HG02884 (cell line): Measurements from ENCODE around the gene CLTC.
"Not testable (repeated sequence)": the region's sequence is repeated elsewhere in the genome, so short reads cannot be mapped to it uniquely, and the experiment has no call there.

Experiments
- ATAC-seq: cut with Tn5 transposase; IDR thresholded peaks from one replicate; pipeline ENCODE4 v1.9.1; 2021; ENCODE audit warnings: mild to moderate bottlenecking, moderate library complexity; ENCODE audit not compliant: unreplicated experiment

CLTC gene

DNA sequence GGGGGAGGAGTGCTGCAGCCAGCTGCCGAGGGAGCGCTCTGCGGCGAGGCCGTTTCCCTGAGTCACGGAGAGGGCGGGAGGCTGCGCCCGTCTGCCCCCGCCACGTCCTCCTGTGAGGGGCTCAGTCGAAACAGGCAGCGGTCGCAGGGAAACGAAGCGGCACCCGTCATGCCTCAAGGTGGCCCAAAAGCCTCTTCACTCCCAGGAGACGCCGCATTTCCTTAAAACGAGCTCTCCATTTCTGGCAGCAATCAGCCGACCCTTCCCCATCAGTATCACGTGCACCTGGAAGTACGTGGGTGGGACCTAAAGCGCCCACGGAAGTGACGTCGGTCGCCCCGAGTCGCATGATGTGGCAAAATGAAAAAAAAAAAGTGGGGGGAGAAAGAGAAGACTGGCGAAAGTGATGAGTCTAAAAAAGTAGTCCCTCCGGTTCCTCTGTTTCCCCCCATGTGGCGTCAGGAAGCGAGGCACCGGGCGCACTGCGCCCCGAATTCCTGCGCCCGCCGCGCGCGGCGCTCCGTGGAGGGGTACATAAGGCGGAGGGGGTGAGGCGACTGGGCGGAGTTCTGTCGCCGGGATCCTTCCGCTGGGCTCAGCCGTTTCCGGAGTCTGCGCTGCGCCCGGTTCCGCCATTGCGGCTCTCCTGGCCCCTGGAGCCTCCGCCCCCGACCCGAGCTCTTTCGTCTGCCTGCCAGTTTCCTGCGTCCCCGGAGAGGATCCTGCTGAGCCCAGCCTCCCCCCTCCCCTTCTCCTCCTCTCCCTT is at the start of gene CLTC:
TSS of gene CLTC (plus strand) at position 598 of the 766 bp plus-strand sequence. CDS start 237 bp downstream, outside the sequence.
- peak; percentile 72 for ATAC-seq

DNA sequence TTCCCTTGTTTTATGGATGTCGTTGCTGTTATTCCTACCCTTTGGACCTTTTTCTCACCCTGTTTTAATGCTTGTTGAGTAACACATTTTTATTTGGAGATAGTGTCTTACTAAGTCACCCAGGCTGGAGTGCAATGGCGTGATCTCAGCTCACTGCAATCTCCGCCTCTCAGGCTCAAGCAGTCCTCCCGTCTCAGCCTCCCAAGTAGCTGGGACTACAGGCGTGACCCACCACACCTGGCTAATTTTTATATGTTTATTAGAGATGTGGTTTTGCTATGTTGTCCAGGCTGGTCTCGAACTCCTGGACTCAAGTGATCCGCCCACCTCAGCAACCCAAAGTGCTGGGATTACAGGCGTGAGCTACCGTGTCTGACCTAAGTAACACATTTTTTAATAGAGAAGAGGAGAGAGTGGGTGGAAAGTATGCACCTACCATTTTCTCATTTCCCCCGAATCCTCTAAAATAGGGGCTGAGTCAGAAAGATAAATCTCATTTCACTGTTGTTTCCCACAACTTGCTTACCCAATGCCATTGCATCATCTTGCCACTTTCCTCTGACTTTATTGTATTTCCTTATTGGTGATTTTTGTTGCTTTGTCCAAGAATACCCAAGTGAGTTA is 47.3 kb upstream of the CLTC start:
- ATAC-seq: no peak

GRCh38 chr17:59584168-59584567 is 35.5 kb upstream of the CLTC start:
- not testable (repeated sequence) for ATAC-seq

- no peak for ATAC-seq
Measured at GRCh38 chr17:59600169-59600568, 19.5 kb upstream of the CLTC start.

- peak; percentile 63 for ATAC-seq
Measured at GRCh38 chr17:59601130-59601529, 18.6 kb upstream of the CLTC start.

- no peak for ATAC-seq
Measured at GRCh38 chr17:59607061-59607460, 12.6 kb upstream of the CLTC start.

- no peak for ATAC-seq
Measured at GRCh38 chr17:59607817-59608403, 11.8 kb upstream of the CLTC start.

DNA sequence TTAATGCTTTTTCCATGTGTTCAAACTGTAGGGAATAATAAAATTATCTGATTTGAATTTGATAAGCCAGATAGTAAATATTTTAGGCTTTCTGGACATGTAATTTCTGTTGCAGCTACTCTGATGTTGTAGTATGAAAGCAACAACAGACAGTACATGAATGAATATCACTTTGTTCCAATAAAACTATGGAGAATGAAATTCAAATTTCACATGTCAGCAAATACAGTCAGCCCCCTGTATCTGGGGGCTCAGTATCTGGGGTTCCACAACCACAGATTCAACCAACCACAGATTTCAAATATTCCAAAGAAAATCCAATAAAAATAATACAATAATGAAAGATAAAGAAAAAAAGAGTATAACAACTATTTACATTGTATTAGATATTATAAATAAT is 8.2 kb upstream of the CLTC start:
- no peak for ATAC-seq

GRCh38 chr17:59616253-59616920 is 3.3 kb upstream of the CLTC start:
- ATAC-seq: no peak

- no peak for ATAC-seq
Measured at GRCh38 chr17:59617156-59617732, 2.5 kb upstream of the CLTC start.

GRCh38 chr17:59619035-59619297 is 729 bp upstream of the CLTC start:
- no peak for ATAC-seq

DNA sequence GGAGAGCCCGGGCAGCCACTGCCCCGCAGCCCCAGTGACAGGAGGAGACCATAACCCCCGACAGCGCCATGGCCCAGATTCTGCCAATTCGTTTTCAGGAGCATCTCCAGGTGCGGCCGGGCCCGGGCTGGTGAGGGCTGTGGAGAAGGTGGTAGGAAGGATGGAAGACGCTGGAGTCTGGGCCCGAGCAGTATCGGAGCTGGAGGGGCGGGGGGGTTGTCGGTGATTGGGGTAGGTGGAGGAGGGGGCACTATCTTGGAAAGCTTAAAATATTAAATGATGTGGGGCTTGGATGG is 317 bp downstream of the CLTC start:
- ATAC-seq: no peak

- ATAC-seq: no peak
Measured at GRCh38 chr17:59620518-59621259, 994 bp downstream of the CLTC start.

GRCh38 chr17:59621771-59622170 is 2.1 kb downstream of the CLTC start:
- ATAC-seq: no peak

- no peak for ATAC-seq
Measured at GRCh38 chr17:59623151-59623550, 3.5 kb downstream of the CLTC start.

DNA sequence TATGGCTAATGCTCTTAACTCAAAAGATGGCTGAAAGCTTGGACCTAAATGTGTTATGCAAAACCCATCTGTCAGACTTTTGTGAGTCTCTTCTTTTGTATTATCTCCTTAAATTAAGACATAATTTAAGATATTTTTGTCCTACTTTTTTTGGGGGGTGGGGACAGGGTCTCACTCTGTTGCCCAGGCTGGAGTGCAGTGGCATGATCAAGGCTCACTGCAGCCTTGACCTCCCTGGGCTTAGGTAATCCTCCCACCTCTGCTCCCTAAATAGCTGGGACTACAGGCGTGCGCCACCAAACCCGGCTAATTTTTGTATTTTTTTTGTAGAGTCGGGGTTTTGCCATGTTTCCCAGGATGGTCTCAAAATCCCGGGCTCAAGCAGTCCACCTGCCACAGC is 7.1 kb downstream of the CLTC start:
- no peak for ATAC-seq

DNA sequence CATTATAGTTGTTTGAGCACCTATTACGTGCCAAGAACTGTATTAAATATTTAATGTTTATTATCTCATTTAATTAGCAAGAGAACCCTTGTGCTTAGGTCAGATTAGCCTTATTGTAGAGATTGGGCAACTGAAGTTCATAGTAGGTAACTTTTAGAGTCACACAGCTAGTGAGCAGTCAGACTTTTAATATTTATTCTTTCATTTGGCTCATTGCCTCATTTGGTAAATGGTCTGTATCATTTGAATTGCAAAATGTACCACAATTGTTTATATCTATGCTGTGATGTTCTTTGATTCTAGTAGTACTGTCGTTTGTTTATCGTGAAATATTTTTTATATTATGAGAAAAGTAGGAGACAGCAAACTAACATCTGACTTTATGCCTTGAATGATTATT is 7.6 kb downstream of the CLTC start:
- no peak for ATAC-seq

DNA sequence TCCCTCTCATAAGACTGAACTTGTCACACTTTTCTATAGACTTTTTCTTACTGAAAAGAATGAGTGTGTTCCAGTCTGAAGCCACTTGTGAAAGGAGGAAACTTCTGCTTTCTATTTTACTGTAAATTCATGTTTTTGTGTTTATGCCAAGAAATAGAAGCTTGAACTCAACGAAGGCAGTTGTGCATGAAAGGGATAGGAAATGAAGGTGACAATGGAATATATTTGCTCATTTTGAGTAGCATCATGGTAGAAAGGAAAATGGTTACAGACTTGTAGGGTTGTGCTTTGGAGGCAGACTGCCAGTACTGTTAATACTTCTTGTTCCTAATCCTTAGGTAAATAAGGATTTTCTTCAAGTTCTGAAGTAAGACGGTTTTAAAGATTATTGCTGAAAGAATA is 8.1 kb downstream of the CLTC start:
- no peak for ATAC-seq

GRCh38 chr17:59629174-59629573 is 9.5 kb downstream of the CLTC start:
- no peak for ATAC-seq

GRCh38 chr17:59631276-59631675 is 11.6 kb downstream of the CLTC start:
- ATAC-seq: no peak

GRCh38 chr17:59632398-59632797 is 12.7 kb downstream of the CLTC start:
- no peak for ATAC-seq
